Measurements from ENCODE around the gene FUT9. TPM values are rescaled to one million over a fixed set of nuclear protein-coding genes. Genes with fewer than 3 reads are reported as not detected.

FUT9 gene
- total and polyA plus RNA-seq, 3 experiments from 2014 or later = not detected

DNA sequence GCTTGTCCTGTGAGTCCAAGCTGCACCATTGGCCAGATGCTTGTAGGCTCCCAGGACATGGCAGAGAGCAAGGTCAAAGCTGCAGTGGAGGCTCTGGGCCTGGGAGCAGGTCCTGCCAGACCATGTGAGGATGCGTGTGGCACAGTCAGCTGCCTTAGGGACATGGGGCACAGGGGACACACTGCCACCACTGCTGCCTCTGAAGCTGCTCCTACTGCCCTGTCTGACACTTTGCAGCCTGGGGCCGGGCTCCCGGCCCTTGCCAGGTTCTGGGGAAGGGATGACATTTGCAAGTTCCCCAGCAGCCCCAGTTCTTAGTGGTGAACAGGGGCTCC, 13.2 kb upstream of the FUT9 start:
- no peaks in the 10 kb centered on the region for H3K27me3 ChIP-seq (ENCODE audit: insufficient read depth, low read length, poor library complexity, severe bottlenecking)
- Mint-ChIP-seq H3K4me1 (no peaks in the 10 kb centered on the region), H3K9me3 (peaks cover 0 to 6% (median 3%) of the 10 kb centered on the region in 5 donors), H3K27me3 (no peaks in the 10 kb centered on the region), H3K27ac (no peak overlapping the region), H3K36me3 (no peaks in the 10 kb centered on the region), H3K4me3 (no peak overlapping the region)
- no peak overlapping the region for H3K4me3 ChIP-seq (ENCODE audit: low read length)
- H3K9me3 ChIP-seq (ENCODE audit: low read length) = no peaks in the 10 kb centered on the region
- H3K27ac ChIP-seq (ENCODE audit: low read depth, low read length) = no peak overlapping the region
- no peak for DNase-seq
- POLR2A ChIA-PET = no interaction called here
- CTCF ChIA-PET = no interaction called here
- no peaks in the 10 kb centered on the region for H3K36me3 ChIP-seq (ENCODE audit: insufficient read depth, low read length)
- no peaks in the 10 kb centered on the region for H3K4me1 ChIP-seq (ENCODE audit: insufficient read depth, low read length)

DNA sequence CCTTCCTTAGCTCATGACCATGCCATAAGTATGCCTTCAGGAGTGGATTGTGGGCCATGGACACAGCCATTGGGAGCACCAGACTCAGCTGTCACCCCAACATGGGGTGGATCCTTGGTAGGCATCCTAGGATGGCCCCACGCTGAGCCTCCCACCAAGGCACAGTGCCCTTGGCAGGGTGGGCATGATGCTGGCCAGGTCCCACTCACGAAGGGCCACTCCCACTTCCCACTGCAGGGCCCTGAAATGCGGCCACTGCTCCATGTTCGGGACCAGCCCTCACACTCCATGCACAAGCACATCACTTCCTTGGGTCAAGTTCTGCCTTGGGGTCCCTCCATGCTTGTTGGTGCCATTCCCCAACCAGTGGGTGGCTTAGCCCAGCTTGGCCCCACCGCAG, 12.9 kb upstream of the FUT9 start:
- no peaks in the 10 kb centered on the region for H3K36me3 ChIP-seq (ENCODE audit: insufficient read depth, low read length)
- no peaks in the 10 kb centered on the region for H3K36me3 Mint-ChIP-seq

DNA sequence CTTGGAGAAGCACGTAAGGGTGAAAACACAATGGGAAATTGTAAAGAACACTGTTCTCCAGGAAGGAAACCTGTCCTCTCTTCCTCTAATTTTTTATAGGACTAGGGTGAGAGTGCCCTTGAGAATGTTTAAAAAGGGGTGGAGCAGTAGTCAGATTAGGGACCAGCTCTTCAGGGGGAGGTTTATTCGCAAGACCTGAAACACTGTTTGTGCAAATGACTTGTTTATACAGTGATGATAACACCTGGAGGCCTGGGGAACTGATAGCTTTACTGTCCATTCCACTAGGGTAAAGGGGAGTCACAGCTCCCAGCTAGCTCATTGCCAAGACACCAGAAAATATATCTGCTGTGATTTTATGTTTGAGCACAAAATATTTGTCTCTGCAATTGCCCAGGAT, 8.1 kb upstream of the FUT9 start:
- H3K9me3 ChIP-seq (ENCODE audit: low read length) = no peaks in the 10 kb centered on the region
- H3K4me1 ChIP-seq (ENCODE audit: insufficient read depth, low read length) = no peaks in the 10 kb centered on the region
- DNase-seq = no peak
- CTCF ChIA-PET = no interaction called here
- no peaks in the 10 kb centered on the region for H3K4me1 Mint-ChIP-seq
- no peaks in the 10 kb centered on the region for H3K36me3 Mint-ChIP-seq
- peaks cover 0 to 3% (median 0%) of the 10 kb centered on the region in 5 donors for H3K9me3 Mint-ChIP-seq
- no peak overlapping the region for H3K27ac ChIP-seq (ENCODE audit: low read depth, low read length)
- H3K36me3 ChIP-seq (ENCODE audit: insufficient read depth, low read length) = no peaks in the 10 kb centered on the region
- no peak overlapping the region for H3K27ac Mint-ChIP-seq
- POLR2A ChIA-PET = no interaction called here
- no peak overlapping the region for H3K4me3 Mint-ChIP-seq
- no peaks in the 10 kb centered on the region for H3K27me3 Mint-ChIP-seq
- no peaks in the 10 kb centered on the region for H3K27me3 ChIP-seq (ENCODE audit: insufficient read depth, low read length, poor library complexity, severe bottlenecking)
- no peak overlapping the region for H3K4me3 ChIP-seq (ENCODE audit: low read length)

More for the DNA sequence above, 12.9 kb upstream of the FUT9 start:
- H3K4me3 Mint-ChIP-seq = no peak overlapping the region
- ChIA-PET POLR2A (no interaction called here), CTCF (no interaction called here)
- H3K27ac ChIP-seq (ENCODE audit: low read depth, low read length) = no peak overlapping the region
- no peak overlapping the region for H3K4me3 ChIP-seq (ENCODE audit: low read length)
- peaks cover 0 to 6% (median 3%) of the 10 kb centered on the region in 5 donors for H3K9me3 Mint-ChIP-seq
- H3K27me3 Mint-ChIP-seq = no peaks in the 10 kb centered on the region
- DNase-seq = no peak
- no peaks in the 10 kb centered on the region for H3K4me1 Mint-ChIP-seq
- H3K9me3 ChIP-seq (ENCODE audit: low read length) = no peaks in the 10 kb centered on the region
- no peak overlapping the region for H3K27ac Mint-ChIP-seq
- H3K27me3 ChIP-seq (ENCODE audit: insufficient read depth, low read length, poor library complexity, severe bottlenecking) = no peaks in the 10 kb centered on the region
- no peaks in the 10 kb centered on the region for H3K4me1 ChIP-seq (ENCODE audit: insufficient read depth, low read length)

DNA sequence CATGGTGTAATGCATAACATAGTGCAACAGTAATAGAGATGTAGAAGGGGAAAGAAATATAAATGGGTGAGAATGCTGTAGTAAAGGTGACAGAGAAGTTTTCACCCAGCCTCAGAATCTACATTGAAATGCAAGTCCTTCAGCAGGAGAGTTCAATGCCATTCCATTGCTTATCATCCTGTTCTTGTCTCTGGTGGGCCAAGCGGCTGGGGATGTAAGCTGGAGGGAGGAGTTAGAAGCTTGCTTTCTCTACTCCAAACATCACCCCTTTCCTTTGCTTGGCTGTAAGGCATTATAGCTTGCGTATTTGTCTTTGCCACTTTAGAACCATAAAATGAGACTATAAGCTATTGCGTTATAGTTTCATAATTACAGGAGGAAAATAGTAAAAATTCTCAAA, 2.2 kb upstream of the FUT9 start:
- no peaks in the 10 kb centered on the region for H3K4me1 Mint-ChIP-seq
- no peak overlapping the region for H3K4me3 Mint-ChIP-seq
- no peak overlapping the region for H3K4me3 ChIP-seq (ENCODE audit: low read length)
- no peak overlapping the region for H3K27ac ChIP-seq (ENCODE audit: low read depth, low read length)
- H3K27me3 ChIP-seq (ENCODE audit: insufficient read depth, low read length, poor library complexity, severe bottlenecking) = no peaks in the 10 kb centered on the region
- H3K9me3 ChIP-seq (ENCODE audit: low read length) = no peaks in the 10 kb centered on the region
- no peaks in the 10 kb centered on the region for H3K36me3 Mint-ChIP-seq
- H3K36me3 ChIP-seq (ENCODE audit: insufficient read depth, low read length) = no peaks in the 10 kb centered on the region
- POLR2A ChIA-PET = no interaction called here
- CTCF ChIA-PET = no interaction called here
- H3K4me1 ChIP-seq (ENCODE audit: insufficient read depth, low read length) = no peaks in the 10 kb centered on the region
- peaks cover 14 to 26% of the 10 kb centered on the region in 2 donors for H3K27me3 Mint-ChIP-seq
- H3K27ac Mint-ChIP-seq = no peak overlapping the region
- DNase-seq = no peak
- peaks cover 0 to 2% (median 0%) of the 10 kb centered on the region in 5 donors for H3K9me3 Mint-ChIP-seq

DNA sequence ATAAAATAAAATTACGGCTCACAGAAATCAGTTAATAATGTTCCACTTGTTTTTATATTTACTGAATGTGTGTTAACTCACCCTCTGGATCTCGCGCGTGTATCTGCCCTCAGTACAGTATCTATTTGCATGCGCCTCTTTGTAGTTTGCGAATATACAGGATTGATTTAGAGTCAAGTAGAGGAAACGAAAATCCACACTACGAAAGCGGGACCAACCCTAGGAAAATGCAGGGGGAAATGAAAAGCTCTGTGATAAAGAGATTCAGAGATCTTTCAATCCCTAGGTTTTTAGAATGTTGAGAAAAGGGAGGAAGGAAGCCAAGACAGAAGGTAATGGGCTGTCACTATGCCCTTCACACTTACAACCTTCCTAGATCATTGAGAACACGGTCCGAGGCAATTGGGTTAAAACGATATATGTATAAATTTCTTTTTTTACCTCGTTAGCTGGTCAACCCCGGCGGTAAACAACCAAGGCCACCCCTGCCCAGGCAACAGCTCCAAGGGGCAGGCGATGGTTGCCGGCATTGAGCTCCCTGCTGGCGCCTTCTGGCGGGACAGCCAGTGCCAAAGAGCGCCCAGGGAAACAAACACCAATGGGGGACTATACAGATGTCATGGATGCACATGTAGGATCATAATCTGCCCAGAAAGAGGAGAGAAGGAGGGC, 792 bp upstream of the FUT9 start:
- Histone ChIP-seq H3K9me3 (ENCODE audit: low read length) (no peaks in the 10 kb centered on the region), H3K4me3 (ENCODE audit: low read length) (no peak overlapping the region), H3K4me1 (ENCODE audit: insufficient read depth, low read length) (no peaks in the 10 kb centered on the region), H3K27me3 (ENCODE audit: insufficient read depth, low read length, poor library complexity, severe bottlenecking) (no peaks in the 10 kb centered on the region), H3K27ac (ENCODE audit: low read depth, low read length) (no peak overlapping the region), H3K36me3 (ENCODE audit: insufficient read depth, low read length) (no peaks in the 10 kb centered on the region)
- H3K27ac Mint-ChIP-seq = no peak overlapping the region
- POLR2A ChIA-PET = no interaction called here
- CTCF ChIA-PET = no interaction called here
- H3K9me3 Mint-ChIP-seq = peaks cover 0 to 2% (median 0%) of the 10 kb centered on the region in 5 donors
- no peak for DNase-seq
- no peaks in the 10 kb centered on the region for H3K36me3 Mint-ChIP-seq
- no peak overlapping the region for H3K4me3 Mint-ChIP-seq
- H3K27me3 Mint-ChIP-seq = peaks cover 14 to 26% of the 10 kb centered on the region in 2 donors
- H3K4me1 Mint-ChIP-seq = no peaks in the 10 kb centered on the region

DNA sequence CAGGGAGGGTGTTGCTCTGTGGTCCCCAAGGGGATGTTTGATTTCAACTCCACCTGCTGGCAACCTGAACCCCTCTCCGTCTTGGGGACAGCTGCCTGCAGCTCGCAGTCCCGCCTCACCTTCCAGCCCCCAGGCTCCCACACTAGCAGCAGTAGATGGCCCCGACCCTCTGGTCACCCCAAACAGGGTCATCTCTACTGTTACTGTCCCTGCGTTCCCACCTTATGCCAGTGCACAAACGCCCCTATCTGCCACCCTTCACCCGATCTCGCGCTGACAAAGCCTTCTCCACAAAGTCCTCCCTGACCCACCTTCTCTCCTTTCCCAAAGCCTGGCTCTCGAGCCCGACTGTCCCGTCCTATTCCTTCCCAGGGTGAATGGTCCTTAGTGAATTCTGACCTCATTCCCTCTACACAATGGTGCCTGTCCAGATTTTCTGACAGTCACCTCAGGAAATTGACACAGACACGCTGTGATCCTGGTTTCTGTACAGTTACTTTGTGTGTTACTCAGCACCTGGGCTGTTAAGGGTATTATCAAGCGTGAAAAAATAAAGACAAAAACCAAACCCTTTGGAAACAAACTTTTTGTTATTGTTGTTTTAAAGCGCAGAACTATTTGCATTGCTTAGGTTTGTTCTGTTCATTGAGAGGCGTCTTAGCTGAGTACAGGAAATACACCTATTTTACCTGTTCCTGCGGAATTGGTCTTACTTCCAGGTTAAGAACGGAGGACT, 728 bp downstream of the FUT9 start:
- no peak overlapping the region for H3K27ac ChIP-seq (ENCODE audit: low read depth, low read length)
- DNase-seq = no peak
- Mint-ChIP-seq H3K36me3 (no peaks in the 10 kb centered on the region), H3K4me1 (no peaks in the 10 kb centered on the region), H3K4me3 (no peak overlapping the region), H3K27ac (no peak overlapping the region), H3K27me3 (peaks cover 14 to 26% of the 10 kb centered on the region in 2 donors), H3K9me3 (peaks cover 0 to 2% (median 0%) of the 10 kb centered on the region in 5 donors)
- no peaks in the 10 kb centered on the region for H3K27me3 ChIP-seq (ENCODE audit: insufficient read depth, low read length, poor library complexity, severe bottlenecking)
- H3K9me3 ChIP-seq (ENCODE audit: low read length) = no peaks in the 10 kb centered on the region
- ChIA-PET CTCF (no interaction called here), POLR2A (no interaction called here)
- H3K4me3 ChIP-seq (ENCODE audit: low read length) = no peak overlapping the region
- H3K36me3 ChIP-seq (ENCODE audit: insufficient read depth, low read length) = no peaks in the 10 kb centered on the region
- H3K4me1 ChIP-seq (ENCODE audit: insufficient read depth, low read length) = no peaks in the 10 kb centered on the region

DNA sequence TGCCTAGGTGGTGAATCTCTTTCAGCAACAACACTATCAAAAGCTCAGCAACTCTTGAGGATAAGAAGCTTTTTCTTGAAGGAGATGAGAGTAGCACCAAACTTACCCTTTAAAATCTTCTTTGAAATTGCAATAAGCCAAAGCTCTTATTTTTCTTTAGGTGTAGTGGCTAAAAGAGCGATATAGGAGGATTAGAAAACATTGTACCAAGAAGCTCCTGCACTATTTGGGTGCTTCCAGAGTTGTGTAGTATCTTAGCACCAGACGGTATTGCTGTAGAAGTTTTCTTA, 1.2 kb downstream of the FUT9 start:
- Mint-ChIP-seq H3K27ac (no peak overlapping the region), H3K36me3 (no peaks in the 10 kb centered on the region), H3K4me3 (no peak overlapping the region), H3K27me3 (peaks cover 14 to 26% of the 10 kb centered on the region in 2 donors), H3K9me3 (peaks cover 0 to 2% (median 0%) of the 10 kb centered on the region in 5 donors), H3K4me1 (no peaks in the 10 kb centered on the region)
- CTCF ChIA-PET = no interaction called here
- H3K27me3 ChIP-seq (ENCODE audit: insufficient read depth, low read length, poor library complexity, severe bottlenecking) = no peaks in the 10 kb centered on the region
- no peak for DNase-seq
- H3K36me3 ChIP-seq (ENCODE audit: insufficient read depth, low read length) = no peaks in the 10 kb centered on the region
- POLR2A ChIA-PET = no interaction called here
- no peak overlapping the region for H3K4me3 ChIP-seq (ENCODE audit: low read length)
- H3K27ac ChIP-seq (ENCODE audit: low read depth, low read length) = no peak overlapping the region
- H3K9me3 ChIP-seq (ENCODE audit: low read length) = no peaks in the 10 kb centered on the region
- no peaks in the 10 kb centered on the region for H3K4me1 ChIP-seq (ENCODE audit: insufficient read depth, low read length)

DNA sequence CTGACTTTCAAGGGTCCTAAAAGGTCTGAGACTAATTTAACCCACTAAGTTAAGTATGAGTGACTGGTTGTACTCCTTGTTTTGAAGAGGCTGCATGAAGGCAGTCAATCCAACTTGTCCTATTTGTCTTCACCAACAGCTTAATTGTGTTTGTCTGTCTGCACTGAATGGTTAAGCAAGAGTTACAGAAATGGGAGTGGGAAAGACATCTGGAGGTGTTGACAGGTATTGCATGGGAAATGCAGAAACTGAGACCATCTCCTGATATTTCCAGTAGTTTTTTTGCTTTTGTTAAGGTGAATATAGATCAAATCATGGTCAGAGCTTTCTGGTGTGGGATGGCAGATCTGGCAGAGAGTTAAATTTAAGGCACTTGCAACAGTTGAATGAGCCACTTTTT, 6.5 kb downstream of the FUT9 start:
- no peaks in the 10 kb centered on the region for H3K4me1 ChIP-seq (ENCODE audit: insufficient read depth, low read length)
- Mint-ChIP-seq H3K27me3 (peaks cover 1% of the 10 kb centered on the region in 2 donors), H3K27ac (no peak overlapping the region), H3K36me3 (no peaks in the 10 kb centered on the region), H3K4me3 (no peak overlapping the region), H3K4me1 (no peaks in the 10 kb centered on the region), H3K9me3 (no peaks in the 10 kb centered on the region)
- H3K27ac ChIP-seq (ENCODE audit: low read depth, low read length) = no peak overlapping the region
- DNase-seq = no peak
- H3K4me3 ChIP-seq (ENCODE audit: low read length) = no peak overlapping the region
- H3K9me3 ChIP-seq (ENCODE audit: low read length) = no peaks in the 10 kb centered on the region
- CTCF ChIA-PET = no interaction called here
- no peaks in the 10 kb centered on the region for H3K36me3 ChIP-seq (ENCODE audit: insufficient read depth, low read length)
- POLR2A ChIA-PET = no interaction called here
- H3K27me3 ChIP-seq (ENCODE audit: insufficient read depth, low read length, poor library complexity, severe bottlenecking) = no peaks in the 10 kb centered on the region
